Fibroblast of villous mesenchyme (primary cell): ENCODE results near the gene SRSF7. TPM values are rescaled to one million over a fixed set of nuclear protein-coding genes. Genes with fewer than 3 reads are reported as not detected.

Experiments used
- DNase-seq: peaks from one replicate; pipeline ENCODE4 v3.0.0-alpha.2; 2010; ENCODE audit warnings: low read depth
- H3K4me3 ChIP-seq: 2 replicates; pipeline ENCODE4 v1.5.1; 2011; ENCODE audit warnings: low read depth, mild to moderate bottlenecking, low read length
- CTCF ChIP-seq: IDR thresholded peaks from 2 replicates; pipeline ENCODE4 v1.5.1; 2012; ENCODE audit warnings: low read depth, mild to moderate bottlenecking, low read length; ENCODE audit not compliant: insufficient read depth
- total RNA-seq: library from RNA; depleted of rRNA; stranded (reverse); fragments of >200 nt; gene quantifications from 2 replicates; pipeline ENCODE4 v1.2.3, GENCODE V29; 2012

Gene SRSF7
- total RNA-seq, 1 donor: 142 TPM

- no peak for TF ChIP-seq CTCF
- no peak overlapping the region for H3K4me3 ChIP-seq
- DNase-seq: no peak
Observed at GRCh38 chr2:38733300-38733971, 17.7 kb downstream of the SRSF7 start.

- no peak overlapping the region for H3K4me3 ChIP-seq
- DNase-seq: no peak
- TF ChIP-seq CTCF: no peak
Observed at GRCh38 chr2:38731684-38732221, 19.4 kb downstream of the SRSF7 start.

GRCh38 chr2:38731090-38731489, 20.1 kb downstream of the SRSF7 start:
- TF ChIP-seq CTCF: no peak
- H3K4me3 ChIP-seq: no peak overlapping the region
- DNase-seq: no peak

- no peak for DNase-seq
- no peak for TF ChIP-seq CTCF
- no peak overlapping the region for H3K4me3 ChIP-seq
Observed at GRCh38 chr2:38728694-38729093, 22.5 kb downstream of the SRSF7 start.

GRCh38 chr2:38727661-38728060, 23.5 kb downstream of the SRSF7 start:
- DNase-seq: no peak
- no peak for TF ChIP-seq CTCF
- no peak overlapping the region for H3K4me3 ChIP-seq

- no peak for DNase-seq
- no peak for TF ChIP-seq CTCF
- H3K4me3 ChIP-seq: no peak overlapping the region
Observed at GRCh38 chr2:38723173-38723572, 28.0 kb downstream of the SRSF7 start.
